Liver (tissue), 3 donors: ENCODE results near the gene PRAME.

Source experiments
- ATF3 ChIP-seq: IDR thresholded peaks from 2 replicates; pipeline ENCODE4 v1.6.1; 2016; ENCODE audit warnings: antibody characterized with exemption
- CTCF ChIP-seq: fragments of 150-350 bp; IDR thresholded peaks from 2 replicates; pipeline ENCODE4 v1.5.1; 2017; ENCODE audit warnings: improper control_type of control experiment, low read depth, low read length; ENCODE audit not compliant: missing input control
- GABPA ChIP-seq, 2 donors: IDR thresholded peaks in 1 of 2; conservative IDR thresholded peaks in 1 of 2; 2 replicates each; pipeline ENCODE4 v1.6.1; 2016; ENCODE audit warnings: antibody characterized with exemption in 2 of 2, mild to moderate bottlenecking in 1 of 2, moderate library complexity in 1 of 2
- RAD21 ChIP-seq, 2 donors: IDR thresholded peaks; 2 replicates each; pipeline ENCODE4 v1.6.1; 2016; ENCODE audit warnings: antibody characterized with exemption in 2 of 2, mild to moderate bottlenecking in 2 of 2
- YY1 ChIP-seq: IDR thresholded peaks from 2 replicates; pipeline ENCODE4 v1.6.1; 2016; ENCODE audit warnings: antibody characterized with exemption, mild to moderate bottlenecking
- ZBTB33 ChIP-seq: IDR thresholded peaks from 2 replicates; pipeline ENCODE4 v1.6.1; 2016; ENCODE audit warnings: antibody characterized with exemption
- donor health status: healthy.
- donor health status: healthy.

- no peak for TF ChIP-seq ZBTB33
- no peak for TF ChIP-seq CTCF
- no peak for TF ChIP-seq YY1
- TF ChIP-seq RAD21 (IDR thresholded peaks at IDR 0.05): no peak
- TF ChIP-seq GABPA (IDR thresholded peaks at IDR 0.05 in 1 of 2, conservative IDR thresholded peaks at IDR 0.05 in 1 of 2): no peak
- no peak for TF ChIP-seq ATF3
Observed at GRCh38 chr22:22536515-22536914, 22.6 kb downstream of the PRAME start.
